ENCODE results near the gene AGBL1.

The AGBL1 gene

DNA sequence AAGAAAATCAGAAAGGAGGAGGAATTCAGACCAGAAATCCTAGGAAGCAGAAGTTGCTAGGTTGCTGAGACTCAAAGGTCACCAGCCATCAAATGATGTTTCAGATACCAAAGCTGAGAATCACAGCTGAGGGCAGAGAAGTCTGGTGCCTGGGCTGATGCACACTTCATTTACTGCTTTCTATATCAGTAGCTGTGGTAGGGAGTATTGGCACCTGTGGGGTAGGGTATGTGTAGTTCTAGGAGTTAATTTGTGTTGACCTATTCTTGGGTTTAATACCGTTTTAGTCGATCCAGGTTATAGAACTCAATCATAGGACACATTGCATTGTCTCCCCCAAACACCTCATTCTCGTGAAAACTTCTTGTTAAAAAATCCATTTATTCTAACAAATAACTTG, 529.6 kb downstream of the AGBL1 start:
- no peak for DNase-seq

DNA sequence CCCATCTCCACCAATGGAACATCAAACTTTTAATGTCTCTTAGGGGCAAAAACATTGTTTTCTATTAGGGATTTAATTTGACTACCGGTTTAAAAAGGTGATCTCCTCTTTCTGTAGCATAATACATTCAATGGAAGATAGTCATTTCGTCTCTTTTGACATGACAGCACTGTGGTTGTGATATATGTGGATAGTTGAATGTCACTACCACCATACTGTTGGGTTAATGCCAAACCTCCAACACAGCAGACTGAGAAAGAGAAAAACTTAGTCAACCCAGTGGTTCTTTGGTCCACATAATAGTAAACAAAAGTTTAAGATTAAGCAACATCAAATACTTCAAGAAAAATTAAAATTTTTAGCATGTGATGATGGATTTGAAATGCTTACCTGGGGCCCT, 530.4 kb downstream of the AGBL1 start:
- DNase-seq: no peak

DNA sequence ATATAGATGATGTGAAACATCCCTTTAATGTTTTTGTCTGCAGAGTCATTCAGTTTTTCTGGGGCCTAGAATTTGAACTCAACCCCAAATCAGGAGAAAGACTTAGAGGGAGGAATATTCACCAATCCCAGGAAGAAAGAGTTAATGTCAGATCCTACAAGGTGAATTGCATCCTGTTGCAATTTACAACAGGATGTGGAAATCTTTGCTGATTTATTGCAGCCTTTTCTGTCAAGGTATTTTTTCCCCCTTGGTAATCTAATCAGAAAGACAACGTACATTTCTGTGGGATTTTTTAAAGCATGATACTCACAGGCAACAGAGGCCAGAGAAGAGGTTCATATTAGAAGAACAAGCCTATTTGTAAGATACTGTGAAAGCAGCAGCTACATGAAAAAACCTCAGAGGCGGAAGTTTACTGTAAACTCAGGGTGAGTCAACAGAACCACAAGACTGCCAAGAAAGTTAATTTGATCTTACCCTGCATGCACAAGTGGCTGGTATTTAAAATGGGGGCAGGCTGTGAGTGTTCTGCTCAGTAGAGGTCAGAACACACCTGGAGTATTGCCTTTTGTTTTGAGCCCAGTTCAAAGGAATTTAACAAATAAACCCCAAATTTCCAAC, 531.9 kb downstream of the AGBL1 start:
- no peak for DNase-seq

DNA sequence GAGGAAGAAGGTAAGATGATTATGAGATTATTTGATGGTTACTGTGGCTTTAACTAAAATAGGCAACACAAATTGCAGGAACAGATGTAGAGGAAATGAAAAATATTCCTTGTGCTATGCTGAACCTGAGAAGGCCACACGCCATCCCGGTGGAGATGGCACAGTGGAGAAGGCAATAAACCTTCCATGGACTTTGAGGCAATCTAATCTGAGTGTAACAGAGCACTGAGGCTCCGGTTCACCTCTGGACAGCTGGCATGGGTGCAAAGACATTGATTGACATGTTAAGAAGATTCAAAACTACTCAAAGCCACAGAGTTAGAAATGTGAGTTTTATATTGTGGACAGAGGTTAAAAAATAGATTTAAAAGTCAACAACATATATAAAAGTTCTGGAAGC, 535.7 kb downstream of the AGBL1 start:
- DNase-seq: no peak

DNA sequence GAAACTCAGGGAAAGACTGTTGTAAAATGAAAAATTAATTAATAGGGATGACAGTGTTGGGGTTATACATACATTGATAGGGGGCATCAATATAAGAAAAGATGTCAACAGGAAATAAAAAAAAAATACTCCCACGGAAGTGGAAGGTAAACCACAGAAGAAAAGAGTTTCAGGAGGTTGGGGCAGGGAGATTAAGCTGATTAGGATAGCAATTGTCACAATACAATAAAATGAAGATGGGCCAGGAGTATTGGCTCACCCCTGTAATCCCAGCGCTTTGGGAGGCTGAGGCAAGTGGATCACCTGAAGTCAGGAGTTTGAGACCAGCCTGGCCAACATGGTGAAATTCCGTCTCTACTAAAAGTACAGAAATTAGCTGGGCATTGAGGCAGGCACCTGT, 536.1 kb downstream of the AGBL1 start:
- no peak for DNase-seq

DNA sequence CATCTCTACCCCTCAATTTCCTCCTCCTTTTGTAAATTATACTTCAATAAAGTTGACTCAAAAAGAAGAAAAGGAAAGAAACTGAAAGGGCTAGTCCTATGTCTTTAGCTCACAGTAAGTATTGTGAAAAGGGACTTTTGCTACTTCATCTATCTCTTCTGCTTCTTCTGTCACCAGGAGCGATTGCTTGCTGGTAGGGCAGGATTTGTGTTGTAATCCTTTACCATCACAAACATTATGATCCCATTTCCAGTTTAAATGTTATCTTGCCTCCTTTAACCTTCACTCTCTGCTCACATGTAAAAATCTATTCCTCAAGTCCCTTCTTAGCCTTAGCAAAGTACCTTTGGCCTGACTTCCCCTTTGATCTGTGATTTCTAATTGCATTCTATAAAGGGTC, 537.1 kb downstream of the AGBL1 start:
- DNase-seq: no peak

DNA sequence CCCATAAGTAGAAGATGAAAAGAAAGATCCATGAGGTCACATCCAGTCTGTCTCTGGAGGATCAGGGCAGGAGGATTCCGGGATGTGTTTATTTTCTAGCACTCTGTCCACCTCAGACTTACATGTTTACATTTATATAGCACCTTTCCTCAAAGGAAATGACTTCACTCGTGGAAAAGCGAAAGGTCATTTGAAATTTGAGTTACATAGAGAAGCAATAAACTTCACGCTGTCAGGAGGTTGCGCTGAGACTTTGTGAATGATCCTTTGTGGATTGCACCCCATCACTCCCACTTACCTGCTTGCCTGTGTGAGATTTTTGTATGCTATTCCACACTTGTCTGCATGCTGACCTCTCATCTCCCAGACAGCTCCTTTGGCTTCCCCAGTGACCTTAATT, 540.5 kb downstream of the AGBL1 start:
- no peak for DNase-seq

DNA sequence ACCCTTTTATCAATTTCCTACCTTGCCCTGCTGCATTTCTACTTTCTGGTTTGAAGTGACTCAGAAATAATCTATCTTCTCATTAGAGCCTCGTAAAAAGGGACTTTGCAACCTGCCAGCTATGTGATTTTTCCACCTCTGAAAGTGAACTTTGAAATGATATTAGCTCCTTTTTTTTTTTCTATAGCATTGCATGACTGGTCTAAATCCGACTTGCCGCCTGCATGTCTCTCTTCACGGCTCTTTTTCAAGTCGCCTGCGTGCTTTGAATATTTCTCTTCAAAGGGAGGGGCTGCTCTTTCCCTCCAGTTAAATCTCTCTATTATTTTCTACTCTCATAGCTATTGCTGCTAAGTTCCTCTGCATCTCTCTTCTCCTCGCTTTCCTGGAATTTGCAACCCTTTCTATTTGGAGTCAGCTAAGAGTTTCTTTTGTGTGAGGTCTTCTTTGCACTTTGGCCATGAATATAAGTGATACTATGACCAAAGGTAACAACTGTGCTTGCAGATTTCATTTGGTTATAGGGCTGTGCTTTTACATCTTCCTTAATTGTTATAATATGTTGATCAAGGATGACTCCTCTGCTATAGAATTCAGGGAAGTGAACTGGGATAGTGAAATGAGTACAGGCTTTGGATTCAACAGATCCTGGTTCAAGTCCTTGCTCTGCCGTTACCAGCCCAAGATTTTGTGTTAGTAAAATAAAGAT, 541.1 kb downstream of the AGBL1 start:
- no peak for DNase-seq

DNA sequence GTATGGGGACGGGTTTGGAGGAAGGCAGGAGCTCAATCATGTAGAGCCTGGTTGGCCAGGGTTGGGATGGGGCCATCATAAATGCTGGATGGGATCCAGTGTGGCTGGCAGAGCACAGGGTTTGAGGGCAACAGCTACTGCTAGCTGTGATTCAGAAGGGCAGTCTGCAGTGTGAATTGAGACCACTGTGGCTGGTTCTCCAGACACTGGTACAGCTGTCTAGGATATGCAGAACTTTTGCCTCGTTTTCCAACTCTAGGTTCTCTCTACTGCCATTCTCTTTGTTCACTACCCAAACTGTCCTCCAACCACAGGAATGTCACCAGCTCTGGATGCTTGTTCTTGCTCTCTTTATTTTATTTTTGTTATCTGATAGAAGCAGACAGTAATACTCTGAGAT, 543.6 kb downstream of the AGBL1 start:
- no peak for DNase-seq

DNA sequence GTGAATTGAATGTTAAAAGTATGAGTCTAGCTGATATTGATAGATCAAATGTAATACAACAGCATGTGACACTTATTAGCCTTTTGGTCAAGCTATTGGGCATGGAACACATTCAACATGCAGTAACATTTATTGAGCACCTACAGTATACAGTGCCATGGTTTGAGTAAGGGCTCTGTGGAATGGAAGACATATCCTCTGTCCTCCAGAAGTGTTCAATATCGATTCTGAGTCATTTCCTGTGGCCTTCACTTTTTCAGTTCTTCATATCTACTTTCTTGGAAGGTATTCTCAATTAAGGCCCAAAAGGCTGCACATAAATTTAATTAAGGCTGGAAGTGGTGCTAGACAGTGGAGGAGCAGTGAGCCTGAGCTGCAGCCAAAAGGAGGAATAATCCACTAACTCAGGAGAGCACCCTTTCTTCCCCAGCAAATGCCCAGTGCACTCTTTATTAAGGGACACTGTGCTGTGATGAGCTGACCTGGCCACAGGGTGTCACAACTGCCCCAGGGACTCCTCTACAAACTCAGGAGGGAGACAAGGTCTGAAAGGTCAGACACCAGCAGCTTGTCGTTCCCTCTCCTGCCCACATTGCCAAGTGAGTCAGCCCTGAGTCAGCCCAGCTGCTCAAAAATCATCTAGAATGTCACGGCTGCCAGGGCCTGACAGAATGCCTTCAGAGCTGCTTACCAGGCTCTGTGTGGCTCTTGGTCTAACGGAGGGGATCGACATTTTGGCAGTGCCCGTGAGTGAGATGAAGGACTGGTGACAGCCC, 544.8 kb downstream of the AGBL1 start:
- DNase-seq: no peak

DNA sequence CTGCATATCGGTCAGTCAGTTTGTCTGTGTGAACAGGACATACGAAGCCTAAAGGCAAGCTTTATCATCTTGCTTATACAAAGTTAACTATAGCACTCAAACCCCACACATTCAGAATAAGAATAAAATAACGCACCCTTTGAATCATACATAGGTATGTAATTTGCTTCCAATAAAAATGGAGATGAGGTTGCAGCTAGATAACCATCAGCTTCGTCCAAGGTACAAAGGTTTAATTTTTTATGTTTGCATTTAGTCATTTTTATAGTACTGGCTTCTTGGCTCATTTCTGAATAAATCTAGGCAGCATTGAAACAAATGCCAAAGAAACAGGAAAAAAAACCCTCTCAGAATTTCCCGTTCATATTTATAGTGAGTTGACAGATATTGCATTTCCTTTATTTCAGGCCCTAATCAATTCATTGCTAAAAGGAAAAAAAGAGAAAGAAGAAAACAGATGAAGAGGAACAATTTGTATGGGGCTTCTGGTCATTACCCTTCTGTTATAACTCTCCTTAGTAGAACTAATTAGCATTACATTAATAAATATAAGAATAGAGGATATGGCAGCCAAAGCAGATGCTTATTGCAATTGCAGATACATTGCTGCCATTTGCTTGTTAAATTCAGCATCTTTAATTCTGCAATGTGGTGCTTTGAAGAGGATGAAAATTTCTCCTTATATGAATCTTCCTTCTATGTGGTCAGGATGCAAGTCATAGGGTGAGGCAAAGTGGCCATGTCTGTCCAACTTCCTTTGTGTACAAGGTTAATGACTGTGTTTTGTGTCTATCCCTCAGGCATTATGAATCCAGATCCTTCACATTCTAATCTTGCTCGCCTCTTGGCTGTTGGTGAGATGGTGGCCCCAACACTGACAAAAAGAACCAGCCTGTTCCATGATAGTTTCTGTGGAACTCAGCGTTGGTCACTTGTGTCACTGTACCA, 550.0 kb downstream of the AGBL1 start:
- DNase-seq: no peak

DNA sequence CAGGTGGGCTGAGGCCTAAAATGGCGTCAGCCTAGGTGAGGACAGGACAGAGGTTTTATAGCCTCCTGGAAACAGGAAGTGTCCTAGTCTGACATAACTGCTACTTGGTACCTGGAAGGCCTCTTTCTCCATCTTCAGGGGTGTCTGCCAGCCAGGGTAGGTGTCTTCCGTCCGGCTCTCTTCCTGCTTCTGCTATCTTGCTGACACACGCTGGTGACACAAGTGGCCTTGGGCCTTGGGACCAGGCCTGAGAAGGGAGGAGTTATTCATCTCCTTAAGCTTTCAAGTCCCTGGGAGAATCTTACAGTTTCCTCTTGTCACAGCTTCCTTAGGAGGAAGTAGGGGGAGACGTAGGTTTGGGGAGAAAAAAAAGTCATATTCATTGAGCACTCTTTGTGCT, 551.3 kb downstream of the AGBL1 start:
- no peak for DNase-seq

DNA sequence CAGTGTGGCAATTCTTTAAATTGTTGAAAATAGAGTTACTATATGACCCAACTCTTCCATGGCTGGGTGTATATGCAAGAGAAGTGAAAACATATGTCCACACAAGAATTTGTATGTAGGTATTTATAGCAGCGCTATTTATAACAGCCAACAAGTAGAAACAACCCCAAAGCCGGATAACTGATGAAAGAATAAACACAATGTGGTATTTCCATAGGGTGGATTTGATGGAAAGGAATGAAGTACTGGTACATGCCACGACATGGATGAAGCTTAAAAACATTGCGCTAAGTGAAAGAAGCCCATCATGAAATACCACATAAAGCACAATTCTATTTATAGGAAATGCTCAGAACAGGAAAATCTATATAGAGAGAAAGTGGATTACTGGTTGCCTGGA, 554.5 kb downstream of the AGBL1 start:
- DNase-seq: no peak

DNA sequence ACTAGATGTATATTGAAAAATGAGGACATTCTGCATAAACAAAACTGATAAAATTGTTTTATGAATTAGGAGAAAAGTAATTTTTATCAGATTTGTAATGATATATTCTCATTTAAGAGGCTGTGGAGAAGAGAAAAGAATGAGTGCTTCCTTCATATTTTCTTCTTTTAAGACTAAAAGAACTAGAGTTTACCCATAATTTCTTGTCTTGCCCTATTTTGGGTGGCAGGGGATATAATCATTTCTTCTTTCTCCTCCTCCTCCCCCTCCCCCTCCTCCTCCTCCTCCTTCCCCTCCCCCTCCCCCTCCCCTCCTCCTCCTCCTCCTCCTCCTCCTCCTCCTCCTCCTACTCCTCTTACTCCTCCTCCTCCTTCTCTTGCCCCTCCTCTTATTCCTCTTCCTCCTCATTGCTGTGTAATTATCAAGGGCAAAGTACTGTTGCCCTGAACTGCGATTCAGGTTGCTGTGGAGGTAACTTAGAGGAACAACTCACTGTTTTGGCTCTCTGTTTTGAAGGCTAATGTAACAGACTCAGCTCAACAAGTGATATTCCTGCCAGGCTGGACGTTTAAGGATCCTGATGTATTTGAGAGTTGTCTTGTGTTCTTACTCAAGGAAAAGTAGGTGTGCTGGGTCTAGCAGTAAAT, 555.4 kb downstream of the AGBL1 start:
- DNase-seq: no peak

DNA sequence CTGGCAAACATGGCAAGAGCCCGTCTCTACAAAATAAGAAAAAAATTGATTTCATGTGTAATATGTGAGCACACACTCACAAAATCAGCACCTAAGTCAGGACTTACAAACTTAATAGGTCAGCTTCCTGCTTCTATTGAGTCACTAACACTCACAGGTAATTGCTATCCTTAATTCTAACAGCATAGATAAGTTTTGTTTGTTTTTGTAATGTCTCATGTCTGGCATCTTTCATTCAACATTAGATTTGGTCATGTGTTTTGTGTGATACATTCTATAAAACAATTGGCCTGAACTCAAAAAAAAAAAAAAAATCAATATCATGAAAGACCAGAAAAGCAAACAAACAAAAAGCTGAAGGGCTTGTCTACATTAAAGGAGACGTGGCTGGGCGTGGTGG, 564.7 kb downstream of the AGBL1 start:
- DNase-seq: no peak

DNA sequence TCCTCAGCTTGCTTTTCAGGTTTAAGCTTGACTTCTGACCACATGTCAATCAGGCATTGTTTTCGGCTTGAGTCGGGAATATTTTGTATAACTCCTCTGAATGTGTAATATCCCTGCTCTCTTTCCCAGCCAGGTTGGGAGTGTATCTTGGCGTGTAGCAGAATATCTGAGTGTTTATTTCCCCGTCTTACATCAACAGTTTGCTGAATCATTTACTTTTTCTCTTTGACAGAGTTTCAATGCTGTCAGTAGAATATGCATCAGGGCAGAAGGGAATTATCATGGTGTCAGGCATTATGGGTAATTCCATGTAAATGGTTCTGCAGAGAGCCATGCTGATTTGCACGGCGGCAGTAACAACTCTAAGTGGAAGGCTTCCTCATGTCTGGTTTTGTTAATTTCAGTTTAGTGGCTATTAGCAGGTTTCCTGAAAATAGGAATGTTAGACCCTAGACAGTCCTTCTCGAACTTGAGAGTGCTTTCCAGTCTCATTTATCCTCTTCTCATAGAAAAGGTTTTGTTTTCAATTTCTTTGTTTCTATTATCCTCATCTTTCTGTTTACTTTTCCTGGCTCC, 566.3 kb downstream of the AGBL1 start:
- no peak for DNase-seq

DNA sequence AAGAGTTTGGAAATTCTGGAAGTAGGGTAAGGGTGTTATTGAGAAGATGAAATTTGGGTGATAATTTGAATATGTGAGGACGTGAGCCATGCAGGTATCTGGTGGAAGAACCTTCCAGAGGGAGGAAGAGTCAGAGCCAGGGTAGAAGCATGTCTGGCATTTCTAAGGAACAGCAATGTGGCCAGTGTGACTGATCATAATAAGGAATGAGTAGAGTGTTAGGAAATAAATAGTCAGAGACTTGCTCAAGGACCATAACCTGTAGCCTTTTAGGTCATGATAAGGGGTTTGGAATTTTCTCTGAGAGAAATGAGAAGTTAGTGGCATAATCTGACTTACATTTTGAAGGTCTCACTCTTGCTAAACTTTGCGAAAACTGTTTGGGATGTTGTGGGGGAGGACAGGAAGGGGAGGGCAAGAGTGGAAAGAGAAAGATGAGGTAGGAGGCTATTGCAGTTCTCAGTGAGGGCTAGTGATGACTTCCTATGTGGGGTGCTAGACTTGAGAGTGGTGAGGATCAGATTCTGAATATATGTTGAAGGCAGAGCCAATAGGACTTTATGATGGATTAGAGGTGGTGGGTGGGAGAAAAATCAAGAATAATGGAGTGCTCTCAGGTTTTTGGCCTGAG, 568.3 kb downstream of the AGBL1 start:
- DNase-seq: no peak

DNA sequence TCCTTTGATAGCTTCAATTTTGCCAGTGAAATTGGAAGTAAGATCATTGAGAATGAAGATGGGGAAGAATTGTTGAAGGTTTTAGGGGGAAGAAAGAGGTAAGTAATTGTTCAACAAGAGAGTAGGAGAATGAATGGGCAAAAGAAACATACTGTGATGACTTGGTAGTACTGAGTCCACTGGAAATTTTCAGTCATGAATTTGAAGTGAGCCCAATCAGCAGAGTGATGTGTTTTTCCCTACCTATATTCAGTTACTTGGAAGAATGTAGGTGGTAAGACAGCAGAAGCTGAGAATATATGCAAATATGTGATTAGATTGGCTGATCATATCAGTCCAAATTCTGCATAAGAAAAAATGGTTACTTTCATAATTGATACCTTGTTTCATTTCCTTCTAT, 569.6 kb downstream of the AGBL1 start:
- no peak for DNase-seq

DNA sequence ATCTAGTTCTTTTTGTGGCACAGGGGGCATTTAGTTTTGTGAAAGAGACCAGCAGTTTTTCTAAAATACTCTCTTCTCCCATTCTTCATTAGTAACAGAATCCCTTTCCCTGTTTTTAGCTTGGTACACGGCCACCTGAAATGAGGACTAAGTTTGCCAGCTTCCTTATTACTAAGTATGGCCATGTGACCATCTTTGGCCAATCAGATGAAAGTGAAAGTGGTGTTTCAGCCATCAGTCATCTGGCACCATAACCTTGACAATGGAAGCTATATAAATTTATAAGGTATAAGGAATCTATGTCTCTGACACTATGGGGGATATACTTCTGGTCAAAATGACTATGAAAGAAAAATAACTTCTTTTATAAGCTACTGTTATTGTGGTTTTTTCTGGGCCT, 570.4 kb downstream of the AGBL1 start:
- DNase-seq: no peak

DNA sequence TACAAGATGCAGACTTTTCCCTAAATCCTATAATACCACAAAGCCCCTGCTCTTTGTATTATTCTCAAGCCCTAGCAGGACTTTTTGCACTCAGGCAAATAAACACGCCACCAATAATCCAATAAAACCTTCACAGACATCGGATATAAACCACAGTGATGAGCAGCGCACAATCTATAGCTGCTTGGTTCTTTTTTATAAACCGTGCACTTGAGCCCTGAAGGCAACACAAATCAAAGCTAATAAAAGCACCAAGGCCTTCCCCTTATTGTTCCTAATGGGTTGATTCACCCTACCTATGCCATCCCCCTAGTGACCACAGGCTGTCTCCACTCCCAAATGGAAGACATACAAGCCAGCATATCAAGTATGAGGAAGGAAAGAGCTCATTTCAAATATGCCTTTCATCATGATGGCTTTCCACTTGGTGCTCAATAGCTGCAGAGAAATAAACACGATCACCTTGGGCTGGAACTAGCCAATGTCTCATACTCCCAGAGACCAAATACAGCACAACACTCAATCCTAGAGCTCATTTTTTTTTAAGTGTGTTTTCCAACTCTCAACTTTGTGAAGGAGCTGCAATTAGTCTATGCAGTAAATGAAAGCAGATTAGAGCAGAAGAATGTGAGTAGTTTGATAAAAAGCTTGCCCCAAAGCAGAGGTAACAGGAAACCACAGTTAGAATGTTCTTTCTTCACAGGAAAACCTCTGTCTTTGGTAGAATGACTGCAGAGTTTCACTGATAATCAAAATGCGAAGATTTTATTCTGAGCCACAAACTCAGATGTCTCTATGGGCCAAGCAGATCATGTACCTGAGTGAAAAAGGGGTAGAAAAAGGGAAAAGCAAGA, 573.9 kb downstream of the AGBL1 start:
- DNase-seq: no peak

DNA sequence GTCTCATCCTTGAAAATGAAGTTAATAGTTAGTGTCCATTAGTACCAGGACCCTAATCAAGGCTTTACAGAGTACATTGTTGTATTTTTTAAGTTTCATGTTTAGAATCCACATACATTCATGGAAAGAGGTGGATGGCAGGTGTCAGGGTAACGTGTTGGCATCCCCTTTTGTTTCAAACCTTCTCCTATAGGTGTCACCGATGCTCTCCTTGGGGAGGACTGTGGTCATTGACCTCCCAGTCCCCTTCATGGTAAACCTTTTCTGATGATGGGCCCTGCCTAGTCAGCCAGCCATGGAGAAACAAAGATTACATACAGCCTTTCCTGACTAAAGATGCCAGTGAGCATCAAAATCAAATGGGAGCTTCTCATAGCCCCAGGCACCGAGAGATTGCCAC, 574.8 kb downstream of the AGBL1 start:
- DNase-seq: no peak
